ENCODE data around the gene CHD8.

The CHD8 gene

GRCh38 chr14:21369949-21370679, 85.8 kb downstream of the CHD8 start:
- no peak for DNase-seq

DNA sequence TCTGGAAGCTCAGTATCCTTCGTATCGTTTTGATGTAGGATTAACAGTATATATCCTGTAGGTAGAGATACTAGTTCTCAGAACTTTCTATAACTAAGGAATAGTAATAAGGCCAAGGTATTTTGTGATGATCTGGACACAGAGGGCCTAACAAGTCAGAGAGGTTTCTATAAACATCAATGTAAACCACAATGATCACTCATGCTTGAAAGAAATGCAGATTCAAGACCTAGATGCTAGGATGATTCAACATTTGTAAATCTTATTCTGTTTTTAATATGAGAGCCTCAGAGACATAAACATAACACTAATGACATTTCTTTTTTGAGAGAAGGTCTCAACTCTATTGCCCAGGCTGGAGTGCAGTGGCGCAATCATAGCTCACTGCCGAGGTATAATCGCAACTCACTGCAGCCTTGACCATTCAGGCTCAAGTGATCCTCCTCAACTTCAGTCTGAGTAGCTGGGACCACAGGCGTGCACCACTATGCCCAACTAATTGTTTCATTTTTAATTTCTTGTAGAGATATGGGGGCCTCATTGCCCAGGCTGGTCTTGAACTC, 88.3 kb downstream of the CHD8 start:
- no peak for DNase-seq

- DNase-seq, result no peak
These were observed 99.4 kb downstream of the CHD8 start for GRCh38 chr14:21356511-21356910.

DNA sequence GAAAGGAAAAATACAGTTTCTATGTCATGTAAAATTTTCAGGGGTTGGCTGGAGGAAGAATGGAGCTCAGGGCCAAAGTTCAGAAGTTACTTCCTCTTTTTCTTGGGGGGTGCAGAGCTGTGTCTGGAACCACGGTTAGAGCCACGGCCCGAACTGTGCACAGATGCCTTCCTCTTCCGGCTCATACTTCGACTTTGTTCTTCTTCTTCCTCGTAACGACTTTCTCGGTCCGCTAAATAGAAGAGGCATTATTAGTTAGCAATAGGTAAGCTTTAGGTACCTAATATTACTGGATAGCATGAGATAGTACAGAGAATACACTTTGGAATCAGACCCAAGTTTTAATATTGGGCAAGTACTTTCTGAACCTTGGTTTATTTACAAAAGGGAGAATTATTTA, 103.3 kb downstream of the CHD8 start:
- DNase-seq, result no peak

DNA sequence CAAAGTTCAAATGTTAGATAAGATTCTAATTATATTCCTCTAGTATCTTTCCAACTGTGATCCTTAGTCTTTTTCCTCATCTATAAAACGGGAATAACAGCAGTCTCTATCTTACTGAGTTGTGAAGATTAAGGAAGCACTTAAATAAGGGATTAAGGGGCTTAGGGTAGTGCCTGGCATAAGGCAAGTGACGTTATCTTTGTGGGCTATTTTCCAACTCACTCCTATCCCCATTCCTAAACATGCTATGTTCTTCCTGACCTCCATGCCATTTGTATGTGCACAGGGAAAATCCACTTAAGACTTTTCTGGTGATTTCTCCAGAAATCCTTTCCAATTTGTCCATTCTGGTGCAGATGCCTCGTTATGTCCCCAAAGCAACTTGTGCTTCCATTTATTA, 105.4 kb downstream of the CHD8 start:
- no peak for DNase-seq

GRCh38 chr14:21347201-21347600, 108.7 kb downstream of the CHD8 start:
- no peak for DNase-seq

GRCh38 chr14:21346532-21347135, 109.3 kb downstream of the CHD8 start:
- no peak for DNase-seq

DNA sequence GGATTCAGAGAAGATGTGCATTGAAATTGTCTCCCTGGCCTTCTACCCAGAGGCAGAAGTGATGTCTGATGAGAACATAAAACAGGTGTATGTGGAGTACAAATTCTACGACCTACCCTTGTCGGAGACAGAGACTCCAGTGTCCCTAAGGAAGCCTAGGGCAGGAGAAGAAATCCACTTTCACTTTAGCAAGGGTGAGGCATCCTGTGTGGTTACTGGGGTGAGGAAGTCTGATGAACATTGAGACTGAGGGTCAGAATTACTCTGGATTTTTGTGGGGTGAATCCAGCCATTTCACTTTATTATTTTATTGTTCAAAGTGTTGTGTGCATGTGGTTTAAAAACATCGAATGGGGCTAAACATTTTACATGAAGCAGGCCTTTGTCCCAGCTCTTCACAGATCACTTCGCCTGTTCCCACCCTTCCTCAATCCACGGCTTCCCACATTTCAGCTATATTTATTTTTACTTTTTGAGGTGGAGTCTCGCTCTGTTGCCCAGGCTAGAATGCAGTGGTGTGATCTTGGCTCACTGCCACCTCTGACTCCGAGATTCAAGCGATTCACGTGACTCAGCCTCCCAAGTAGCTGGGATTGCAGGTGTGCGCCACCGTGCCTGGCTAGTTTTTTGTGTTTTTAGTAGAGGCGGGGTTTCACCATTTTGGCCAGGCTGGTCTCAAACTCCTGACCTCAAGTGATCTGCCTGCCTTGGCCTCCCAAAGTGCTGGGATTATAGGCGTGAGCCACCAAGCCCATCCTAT, 112.7 kb downstream of the CHD8 start:
- DNase-seq, result no peak
